NCI-H1694 (cell line): ENCODE measurements around the gene CYTH4.

Experiments
- DNase-seq: peaks from one replicate; lab custom pipeline; 2025; lab: John Stamatoyannopoulos, UW

CYTH4 gene

GRCh38 chr22:37330200-37331033 lies 48.1 kb downstream of the CYTH4 start:
- DNase-seq: no peak

GRCh38 chr22:37331034-37331428 lies 48.7 kb downstream of the CYTH4 start:
- peak; percentile 38 for DNase-seq

GRCh38 chr22:37331856-37332536 lies 49.7 kb downstream of the CYTH4 start:
- DNase-seq: no peak

- DNase-seq: no peak
These were observed 51.6 kb downstream of the CYTH4 start for GRCh38 chr22:37333724-37334460.

DNA sequence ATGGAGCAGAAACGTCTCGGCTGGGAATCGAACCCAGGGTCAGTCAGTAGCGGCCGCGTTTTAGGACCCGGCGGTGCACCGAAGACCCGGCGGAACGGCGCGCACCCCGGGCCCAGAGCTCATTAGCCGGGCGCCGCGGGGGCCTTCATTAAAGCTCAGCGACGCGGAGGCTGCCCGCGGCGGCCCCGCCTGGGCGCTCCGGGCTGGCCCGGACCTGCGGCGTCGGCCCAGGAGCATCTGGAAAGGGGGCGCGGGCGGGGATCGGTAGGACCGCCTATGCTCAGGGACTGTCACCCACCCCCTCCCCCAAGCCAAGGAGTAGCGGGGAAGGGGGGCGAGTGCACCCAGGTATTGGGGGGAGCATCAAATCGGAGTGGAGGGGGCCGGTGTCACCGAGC lies 52.2 kb downstream of the CYTH4 start:
- DNase-seq: no peak

- DNase-seq: peak; percentile 76
These were observed 52.8 kb downstream of the CYTH4 start for GRCh38 chr22:37334859-37335805.

DNA sequence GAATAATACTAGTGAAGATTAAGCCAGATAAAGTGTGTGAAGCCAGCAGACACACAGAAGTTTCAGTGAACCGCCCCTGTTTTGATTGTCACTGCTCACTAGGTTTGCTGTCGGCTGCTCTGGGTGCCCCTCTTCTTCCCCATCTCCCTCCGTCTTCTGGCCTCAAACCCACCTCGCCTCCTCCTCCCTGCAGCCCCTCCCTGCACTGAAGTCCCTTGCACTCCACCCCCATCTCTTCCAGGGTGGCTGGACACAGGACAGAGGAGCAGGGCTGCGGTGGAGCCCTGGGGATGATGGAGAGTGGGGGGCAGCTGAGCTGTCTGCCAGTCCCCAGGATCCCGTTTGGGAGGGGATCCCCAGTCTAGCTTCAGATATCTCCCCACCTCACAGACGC lies 53.5 kb downstream of the CYTH4 start:
- no peak for DNase-seq

DNA sequence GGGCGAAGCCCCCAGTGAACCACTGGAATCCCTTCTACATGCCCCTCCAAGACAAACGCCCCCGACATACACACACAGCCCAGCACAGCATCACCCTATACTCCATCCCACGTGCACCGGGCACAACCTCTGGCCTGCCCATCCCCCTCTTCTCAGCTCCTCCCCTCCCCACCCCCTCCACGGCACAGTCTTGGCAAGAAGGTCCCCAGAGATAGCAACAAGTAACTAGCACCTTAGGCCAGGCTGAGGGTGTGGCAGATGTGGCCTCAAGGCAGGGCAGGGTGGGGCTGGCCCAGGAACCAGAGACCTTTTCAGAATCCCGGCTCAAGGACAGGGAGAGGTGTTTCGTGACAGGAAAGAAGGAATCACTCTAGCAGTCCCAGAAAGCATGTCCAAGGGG lies 54.3 kb downstream of the CYTH4 start:
- DNase-seq: no peak

DNA sequence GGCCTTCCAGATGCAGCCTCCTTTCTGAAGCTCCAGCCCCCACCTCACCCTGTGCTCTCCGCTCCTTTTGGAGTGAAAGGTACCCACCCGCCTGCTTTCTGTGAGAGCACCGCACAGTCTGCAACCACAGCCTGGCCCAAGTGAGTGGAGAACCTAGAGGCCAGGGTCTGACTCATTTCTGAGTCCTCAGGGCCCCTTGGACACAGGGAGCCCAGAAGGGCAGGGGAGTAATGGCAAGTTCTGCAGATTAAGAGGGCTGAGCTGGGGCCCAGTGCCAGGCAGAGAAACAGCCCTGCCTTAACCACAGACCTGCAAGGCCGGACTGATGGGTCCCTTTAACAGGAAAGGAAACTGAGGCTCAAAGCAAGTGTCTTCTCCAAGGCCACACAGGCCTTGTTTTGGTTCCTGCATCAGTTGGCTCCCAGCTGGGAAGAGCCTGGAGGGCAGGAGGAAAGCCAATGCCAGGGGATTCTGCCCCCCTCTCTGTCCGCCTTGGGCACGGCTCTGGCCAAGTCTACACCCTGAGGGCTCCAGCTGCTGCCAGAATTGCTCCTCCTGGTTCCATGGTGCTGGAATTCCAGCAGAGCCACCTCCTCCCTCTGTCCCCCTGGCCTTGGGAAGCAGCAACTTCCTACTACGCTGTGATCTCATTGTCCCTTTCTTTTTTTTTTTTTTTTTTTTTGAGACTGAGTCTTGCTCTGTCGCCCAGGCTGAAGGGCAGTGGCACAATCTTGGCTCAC lies 55.1 kb downstream of the CYTH4 start:
- DNase-seq: no peak

DNA sequence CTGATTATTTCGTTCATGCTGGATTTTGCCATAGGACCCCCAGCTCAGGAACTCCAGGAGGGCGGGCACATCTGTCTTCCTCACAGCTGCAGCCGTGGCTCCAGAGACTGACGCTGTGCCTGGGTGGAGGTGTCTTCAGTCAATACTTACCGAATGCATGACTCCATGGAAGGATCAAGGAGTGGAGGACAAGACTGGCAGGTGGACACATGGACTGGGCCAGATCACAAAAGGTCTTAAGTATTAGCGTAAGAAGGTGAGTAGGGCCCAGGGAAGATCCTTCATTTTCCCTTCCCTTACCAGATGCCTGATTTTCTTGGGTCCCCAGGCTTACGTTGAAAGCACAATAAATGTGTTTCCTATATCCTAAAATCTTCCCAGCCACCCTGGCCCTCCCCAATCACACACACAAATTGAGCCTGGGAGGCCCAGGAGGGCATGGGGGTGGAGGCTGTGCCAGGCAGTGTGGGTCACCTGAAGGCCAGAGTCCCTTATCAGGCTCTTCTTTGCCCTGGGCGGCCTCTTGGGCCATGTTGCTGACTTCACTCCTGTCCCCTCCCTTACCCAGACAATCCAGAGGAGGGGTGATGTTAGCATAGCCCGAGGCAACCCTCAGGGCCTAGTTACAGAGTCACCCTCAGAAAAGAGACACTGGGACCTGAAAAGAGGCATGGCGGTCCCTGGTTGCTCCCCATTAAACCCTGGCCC lies 56.4 kb downstream of the CYTH4 start:
- DNase-seq: no peak

GRCh38 chr22:37340331-37341262 lies 58.3 kb downstream of the CYTH4 start:
- peak; percentile 73 for DNase-seq

GRCh38 chr22:37342065-37342464 lies 59.8 kb downstream of the CYTH4 start:
- DNase-seq: no peak

GRCh38 chr22:37343348-37343747 lies 61.0 kb downstream of the CYTH4 start:
- DNase-seq: no peak

GRCh38 chr22:37343863-37344734 lies 61.8 kb downstream of the CYTH4 start:
- no peak for DNase-seq

DNA sequence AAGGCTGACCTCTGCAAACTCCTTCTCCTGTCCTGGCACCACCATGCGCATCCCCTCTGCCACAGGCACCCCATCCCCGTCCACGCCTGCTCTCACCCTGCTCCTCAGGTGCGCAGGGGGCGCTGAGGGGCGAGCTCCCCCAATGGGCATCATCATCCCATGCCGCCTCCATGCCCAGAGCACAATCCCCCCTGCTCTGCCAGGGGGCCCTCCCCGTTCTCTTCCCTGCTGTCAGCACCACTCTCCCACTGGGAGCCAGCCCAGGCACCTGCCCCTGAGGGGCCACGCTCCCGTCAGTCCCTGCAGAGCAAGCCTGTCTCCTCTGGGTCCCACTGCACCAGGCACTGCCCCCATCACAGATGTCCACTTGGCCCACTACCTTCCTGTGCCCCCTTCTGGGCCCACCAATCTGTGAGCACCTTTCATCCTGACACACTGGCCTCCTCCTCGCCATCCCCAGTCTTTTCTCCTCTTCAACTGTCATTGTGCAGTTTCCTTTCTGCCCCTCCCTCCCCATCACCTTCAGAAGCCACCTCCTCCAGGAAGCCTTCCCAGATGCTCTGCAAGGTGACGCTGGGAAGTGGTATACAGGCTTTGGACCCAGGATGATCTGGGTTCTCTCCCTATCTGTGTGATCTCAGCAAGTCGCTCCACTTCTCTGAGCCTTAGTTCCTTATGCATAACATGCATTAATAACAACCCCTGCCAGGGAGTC lies 62.6 kb downstream of the CYTH4 start:
- DNase-seq: no peak

DNA sequence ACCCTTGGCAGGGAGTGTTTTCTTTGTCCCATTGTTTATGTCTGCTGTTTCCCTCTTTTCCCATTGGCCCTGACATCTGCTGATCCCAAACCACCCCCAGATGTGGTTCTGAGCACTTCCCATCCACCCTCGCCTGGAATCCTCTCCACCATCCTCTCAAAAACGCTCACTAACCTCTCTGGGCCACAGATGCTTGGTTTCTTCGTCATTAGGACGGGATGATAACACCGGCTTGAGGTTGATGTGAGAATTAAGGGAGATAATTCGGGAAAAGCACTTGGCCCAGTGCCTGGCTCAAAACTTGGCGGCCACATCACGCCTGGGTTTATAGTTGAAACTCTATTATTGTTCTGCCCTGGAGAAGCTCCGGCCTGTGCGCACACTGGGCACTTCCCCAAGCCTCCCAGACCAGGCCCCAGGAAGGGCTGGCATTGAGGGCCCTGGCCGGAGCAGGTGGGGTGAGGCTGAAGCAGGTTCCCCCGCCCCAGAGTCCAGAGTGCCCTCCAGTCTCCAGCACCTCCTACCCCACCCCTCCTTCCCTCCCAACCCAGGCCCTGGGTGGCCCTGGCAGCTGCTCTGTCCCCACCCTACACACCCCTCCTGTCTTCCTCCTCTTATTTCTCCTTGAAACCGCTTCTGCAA lies 63.7 kb downstream of the CYTH4 start:
- peak; percentile 20 for DNase-seq

- no peak for DNase-seq
These were observed 64.2 kb downstream of the CYTH4 start for GRCh38 chr22:37346505-37346895.
